Heart left ventricle (tissue), 16 donors: ENCODE results near the gene MRPS7. TPM values are rescaled to one million over a fixed set of nuclear protein-coding genes. Genes with fewer than 3 reads are reported as not detected.
"Not testable (repeated sequence)": the region's sequence is repeated elsewhere in the genome, so short reads cannot be mapped to it uniquely, and the experiment has no call there.

Source experiments
- ATAC-seq, 4 donors: fragments of 200-7000 bp; cut with Tn5 transposase; one replicate each; pipeline ENCODE4 v1.9.1; 2020 to 2022; ENCODE audit warnings: moderate library complexity in 4 of 4, mild to moderate bottlenecking in 3 of 4, moderate number of reproducible peaks in 1 of 4
- DNase-seq, 5 donors: peaks; one replicate each; pipeline ENCODE4 v3.0.0-alpha.2; 2020
- H3K27ac ChIP-seq, 12 donors: fragments of 200-600 bp; sonication (generic) in 4 of 12; one replicate each; pipeline versions ENCODE4 v1.5.0 to v1.8.0; 2016 to 2022; ENCODE audit warnings: mild to moderate bottlenecking in 2 of 12
- H3K27me3 ChIP-seq, 9 donors: fragments of 200-600 bp; sonication (generic) in 2 of 9; one replicate each; pipeline versions ENCODE4 v1.5.1 to v1.8.0; 2016 to 2022; ENCODE audit warnings: mild to moderate bottlenecking in 3 of 9
- H3K36me3 ChIP-seq, 9 donors: fragments of 200-600 bp; sonication (generic) in 2 of 9; one replicate each; pipeline versions ENCODE4 v1.5.0 to v1.8.0; 2018 to 2022; ENCODE audit warnings: mild to moderate bottlenecking in 2 of 9
- H3K4me1 ChIP-seq, 12 donors: fragments of 200-600 bp; sonication (generic) in 4 of 12; one replicate each; pipeline versions ENCODE4 v1.5.0 to v1.8.0; 2016 to 2022; ENCODE audit warnings: mild to moderate bottlenecking in 3 of 12
- H3K4me3 ChIP-seq, 12 donors: fragments of 200-600 bp; sonication (generic) in 4 of 12; one replicate each; pipeline versions ENCODE4 v1.5.0 to v1.8.0; 2017 to 2022; ENCODE audit warnings: mild to moderate bottlenecking in 9 of 12, moderate library complexity in 4 of 12
- H3K9me3 ChIP-seq, 12 donors: fragments of 200-600 bp; sonication (generic) in 4 of 12; one replicate each; pipeline versions ENCODE4 v1.5.0 to v1.8.0; 2016 to 2022; ENCODE audit warnings: mild to moderate bottlenecking in 1 of 12
- CTCF ChIP-seq, 12 donors: fragments of 200-600 bp; sonication (generic) in 4 of 12; IDR thresholded peaks; one replicate each; pipeline versions ENCODE4 v1.5.0 to v1.8.0; 2018 to 2022; ENCODE audit warnings: antibody characterized with exemption in 12 of 12, mild to moderate bottlenecking in 5 of 12
- POLR2A ChIP-seq, 2 donors: fragments of 450-650 bp; IDR thresholded peaks; one replicate each; pipeline ENCODE4 v1.6.1; 2017; ENCODE audit warnings: antibody characterized with exemption in 2 of 2, mild to moderate bottlenecking in 2 of 2, moderate library complexity in 2 of 2
- WGBS, 4 donors: extraction: QIAGEN DNeasy Blood & Tissue Kit in 2 of 4; methylation state at CpG; one replicate each; pipeline versions ENCODE4 v1.1.5 to v1.1.7; 2013 to 2018; 5-methylcytosine and 5-hydroxymethylcytosine counted together
- intact Hi-C, 10 donors: fragments of 100-400 bp; cut with DNase I; formaldehyde crosslinking; loops; one replicate each; pipeline versions ENCODE4 v1.11.1 to v1.14.2; 2022
- polyA plus RNA-seq, 2 donors: library from polyadenylated mRNA; stranded (reverse); fragments of 200-250 nt; gene quantifications; one replicate each; pipeline ENCODE4 v1.2.3, GENCODE V29; 2013
- total RNA-seq, 9 donors: library from RNA; depleted of rRNA in 2 of 9; stranded (reverse); fragments of >200 nt in 2 of 9; fragmentation: NEBNext Ultra II Directional in 3 of 9; extraction: Animal tissue kit (Norgen Biotek cat#: 25700) in 3 of 9; gene quantifications; one replicate each; pipeline versions ENCODE4 v1.1.0 to v1.2.4, GENCODE V29; 2016 to 2023
- donor health status: ischemic (EF 13 %, LVEDD 7.1; RV severe dilation, severe dysfunction).
- donor health status: healthy with polysubstance abuse.
- donor health status: DM: no; HTN: yes; CAD: no.
- donor health status: DM: no; HTN: no; CAD: no.
- donor health status: ischemic (EF 25% LVEDD 6.9; RV normal size, moderate dysfunction).
- donor health status: ischemic (EF 25% LVEDD 5.7; RV mildly dilated, moderate dysfunction).
- donor health status: healthy.
- donor health status: DM: yes; HTN: yes; CAD: no.
- donor health status: ischemic (EF 35%, LVEDD 5.7; RV mildly dilated, moderate dysfunction).
- donor health status: nonischemic (EF 11% LVEDD 7.7; RV severe dilation, severe dysfunction).
- donor health status: DM: yes; HTN: yes; CAD: no.
- donor health status: PGD.
- donor health status: ischemic (EF 29% LVEDD 5.4; RV normal size, mild dysfunction).
- donor health status: nonischemic (EF 23%, LVEDD 6.1; RV moderate dilation, normal function).

MRPS7 gene
- total and polyA plus RNA-seq, 11 donors = 76.7 to 143 (median 113) TPM

DNA sequence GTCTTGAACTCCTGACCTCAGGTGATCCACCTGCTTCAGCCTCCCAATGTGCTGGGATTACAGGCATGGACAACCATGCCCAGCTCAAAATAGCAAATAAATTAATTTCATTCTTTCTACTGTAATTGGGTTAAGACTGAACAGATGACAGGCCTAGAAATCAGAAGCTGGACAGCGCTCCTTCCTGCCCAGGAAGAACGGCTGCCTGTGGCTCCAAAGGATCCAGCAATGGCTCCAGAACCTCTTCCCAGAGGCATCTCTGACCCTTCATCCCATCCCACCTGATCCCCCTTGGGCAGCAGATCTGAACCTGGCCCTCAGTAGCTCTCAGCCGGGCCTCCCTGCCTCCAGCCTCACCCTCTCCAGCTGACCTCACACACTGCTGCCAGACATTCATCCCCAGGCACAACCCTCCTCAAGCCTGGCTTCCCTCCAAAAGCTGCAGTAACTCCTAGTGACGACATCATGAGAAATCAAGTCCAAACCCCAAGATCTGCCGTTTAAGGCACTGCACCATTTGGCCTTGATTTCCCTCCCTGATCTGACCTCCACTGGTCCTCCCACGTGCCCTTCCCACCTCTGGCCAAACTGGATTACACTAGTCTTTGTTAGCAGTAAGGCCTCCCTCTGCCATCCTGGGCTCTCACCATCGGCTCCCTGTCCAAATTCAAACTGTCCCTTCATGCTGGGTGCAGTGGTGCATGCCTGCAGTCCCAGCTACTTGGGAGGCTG lies 12.5 kb downstream of the MRPS7 start:
- no peak for DNase-seq
- TF ChIP-seq POLR2A (IDR thresholded peaks at IDR 0.05) (no peak), CTCF (IDR thresholded peaks at IDR 0.05) (no peak)
- 66 to 75% (median 70%) methylated on average over 7 of the region's 7 CpGs for WGBS, 4 donors

GRCh38 chr17:75277664-75278071 lies 16.0 kb downstream of the MRPS7 start:
- DNase-seq (no peak), ATAC-seq (no peak)
- TF ChIP-seq CTCF (IDR thresholded peaks at IDR 0.05) (no peak), POLR2A (IDR thresholded peaks at IDR 0.05) (no peak)
- Histone ChIP-seq H3K4me3 (no peak overlapping the region), H3K9me3 (no peaks in the 10 kb centered on the region), H3K36me3 (peaks cover 0 to 66% (median 18%) of the 10 kb centered on the region in 9 donors), H3K27me3 (no peaks in the 10 kb centered on the region), H3K4me1 (peaks cover 0 to 11% (median 6%) of the 10 kb centered on the region in 12 donors), H3K27ac (no peak overlapping the region)
- intact Hi-C loops = loop anchor here in 1 of 10 donors (10.0 kb wide), 1 partner anchor 57 kb away; no protein-coding TSS in a partner anchor
- 87 to 97% (median 88%) methylated on average over 6 of the region's 6 CpGs for WGBS, 4 donors

More for the DNA sequence above, 12.5 kb downstream of the MRPS7 start:
- Histone ChIP-seq H3K27me3 (no peaks in the 10 kb centered on the region), H3K9me3 (no peaks in the 10 kb centered on the region), H3K36me3 (peaks cover 0 to 43% (median 8%) of the 10 kb centered on the region in 9 donors), H3K4me1 (peaks cover 0 to 33% (median 22%) of the 10 kb centered on the region in 12 donors), H3K4me3 (no peak overlapping the region), H3K27ac (no peak overlapping the region)
- ATAC-seq = no peak
- intact Hi-C loops = loop anchor here in 2 of 10 donors (5.0 to 10.0 kb wide), 3 partner anchors 61 to 313 kb away; partner anchors contain the start of gene MYO15B (in 1 of the 2)

GRCh38 chr17:75280189-75280588 lies 18.5 kb downstream of the MRPS7 start:
- WGBS, 4 donors = 97 to 98% (median 98%) methylated on average over 4 of the region's 4 CpGs
- H3K4me3 ChIP-seq, H3K27me3 ChIP-seq, DNase-seq, ATAC-seq, H3K27ac ChIP-seq, H3K4me1 ChIP-seq, H3K9me3 ChIP-seq: not testable (repeated sequence)
- peaks cover 0 to 66% (median 25%) of the 10 kb centered on the region in 9 donors for H3K36me3 ChIP-seq
- intact Hi-C loops = loop anchor here in 2 of 10 donors (10.0 kb wide), 2 partner anchors 125 to 235 kb away; partner anchors contain the start of genes CASKIN2 (in 1 of the 2), GRB2 (in 1 of the 2) and TSEN54 (in 1 of the 2)

DNA sequence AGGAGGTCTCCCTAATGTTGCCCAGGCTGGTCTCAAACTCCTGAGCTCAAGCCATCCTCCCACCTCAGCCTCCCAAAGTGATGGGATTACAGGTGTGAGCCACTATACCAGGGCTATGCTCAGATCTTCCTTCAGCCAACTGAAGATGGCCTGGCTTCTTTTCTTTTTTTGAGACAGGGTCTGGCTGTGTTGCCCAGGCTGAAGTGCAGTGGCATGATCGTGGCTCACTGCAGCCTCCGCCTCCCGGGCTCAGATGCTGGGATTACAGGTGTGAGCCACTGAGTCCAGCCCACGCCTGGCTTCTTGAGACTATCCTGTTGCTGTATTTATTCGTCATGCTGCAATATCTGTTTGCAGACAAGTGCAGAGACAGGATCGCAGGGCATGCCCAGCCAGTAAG lies 23.4 kb downstream of the MRPS7 start:
- no peak overlapping the region for H3K27ac ChIP-seq
- H3K4me3 ChIP-seq = no peak overlapping the region
- H3K36me3 ChIP-seq = peaks cover 0 to 57% (median 28%) of the 10 kb centered on the region in 9 donors
- no peak for TF ChIP-seq POLR2A (IDR thresholded peaks at IDR 0.05)
- no peak for TF ChIP-seq CTCF (IDR thresholded peaks at IDR 0.05)
- 80 to 94% (median 85%) methylated on average over 6 of the region's 6 CpGs for WGBS, 4 donors
- H3K4me1 ChIP-seq = peaks cover 0 to 15% (median 4%) of the 10 kb centered on the region in 12 donors
- DNase-seq (no peak), ATAC-seq (no peak)
- no peaks in the 10 kb centered on the region for H3K9me3 ChIP-seq
- no peaks in the 10 kb centered on the region for H3K27me3 ChIP-seq
- intact Hi-C loops = loop anchor here in 2 of 10 donors (10.0 kb wide), 2 partner anchors 120 to 230 kb away; partner anchors contain the start of genes CASKIN2 (in 1 of the 2), GRB2 (in 1 of the 2) and TSEN54 (in 1 of the 2)
